ENCODE results near the gene NAGLU. TPM values are rescaled to one million over a fixed set of nuclear protein-coding genes. Genes with fewer than 3 reads are reported as not detected.

NAGLU gene
- polyA plus RNA-seq, 3 donors: 10.4 to 32.9 (median 24.9) TPM

GRCh38 chr17:42535155-42536047 is 640 bp upstream of the NAGLU start:
- Histone ChIP-seq H3K4me1 (ENCODE audit: control insufficient read depth in 1 of 2, insufficient read depth in 2 of 2, low read length in 2 of 2) (peaks cover 28 to 40% of the 10 kb centered on the region in 2 donors), H3K4me2 (replicated peaks; ENCODE audit: extremely low read depth, low read length, poor library complexity, severe bottlenecking) (peak overlapping the region; percentile 95), H4K20me1 (ENCODE audit: insufficient read depth, low read length) (peaks cover 16% of the 10 kb centered on the region), H2AFZ (ENCODE audit: insufficient read depth, low read depth, low read length, poor library complexity, severe bottlenecking) (peak overlapping the region; percentile 83), H3K79me2 (ENCODE audit: insufficient read depth, low read length) (peaks cover 13% of the 10 kb centered on the region), H3K4me3 (replicated peaks in 1 of 3; ENCODE audit: low read depth in 2 of 3, low read length in 3 of 3) (peak overlapping the region; percentile 49 to 89 (median 75)), H3K36me3 (replicated peaks in 1 of 2; ENCODE audit: control insufficient read depth in 1 of 2, insufficient read depth in 2 of 2, low read length in 2 of 2) (peaks cover 14 to 19% of the 10 kb centered on the region in 2 donors), H3K9me3 (replicated peaks in 1 of 2; ENCODE audit: control insufficient read depth in 1 of 2, insufficient read depth in 1 of 2, low read length in 2 of 2) (no peaks in the 10 kb centered on the region), H3K27me3 (ENCODE audit: control insufficient read depth in 2 of 2, insufficient read depth in 2 of 2, low read length in 2 of 2) (no peaks in the 10 kb centered on the region), H3K9ac (ENCODE audit: insufficient read depth, low read length, poor library complexity, severe bottlenecking) (peak overlapping the region; percentile 72), H3K27ac (ENCODE audit: low read depth in 1 of 2, low read length in 2 of 2) (peak overlapping the region; percentile 62 to 89)
- DNase-seq: no peak
- Mint-ChIP-seq H3K4me1 (peaks cover 36% of the 10 kb centered on the region), H3K36me3 (peaks cover 11 to 24% of the 10 kb centered on the region in 2 donors), H3K4me3 (peak overlapping the region; percentile 78 to 84), H3K9me3 (no peaks in the 10 kb centered on the region), H3K27me3 (ENCODE audit: low read depth in 3 of 3) (peaks cover 0 to 11% (median 0%) of the 10 kb centered on the region in 3 donors), H3K27ac (peak overlapping the region; percentile 61 to 95 (median 93))
- intact Hi-C loops (cut with micrococcal nuclease): no loop called here
- WGBS (ENCODE audit: insufficient coverage): 58% methylated on average over 16 of the region's 26 CpGs
- no peak for TF ChIP-seq CTCF (IDR thresholded peaks at IDR 0.05)

- H2AFZ ChIP-seq (ENCODE audit: insufficient read depth, low read depth, low read length, poor library complexity, severe bottlenecking): peak overlapping the region; percentile 83
- H3K4me3 ChIP-seq (replicated peaks in 1 of 3; ENCODE audit: low read depth in 2 of 3, low read length in 3 of 3): peak overlapping the region; percentile 44 to 89 (median 75)
- H3K4me2 ChIP-seq (replicated peaks; ENCODE audit: extremely low read depth, low read length, poor library complexity, severe bottlenecking): peak overlapping the region; percentile 95
- Mint-ChIP-seq H3K4me3 (peak overlapping the region; percentile 80 to 88), H3K27ac (peak overlapping the region in 6 of 7 donors; percentile 43 to 87 (median 54)), H3K9me3 (no peaks in the 10 kb centered on the region), H3K36me3 (peaks cover 23 to 35% of the 10 kb centered on the region in 2 donors), H3K27me3 (ENCODE audit: low read depth in 3 of 3) (peaks cover 0 to 3% (median 0%) of the 10 kb centered on the region in 3 donors), H3K4me1 (peaks cover 29% of the 10 kb centered on the region)
- peak overlapping the region in 1 of 2 donors; percentile 89 for H3K27ac ChIP-seq (ENCODE audit: low read depth in 1 of 2, low read length in 2 of 2)
- peaks cover 16% of the 10 kb centered on the region for H4K20me1 ChIP-seq (ENCODE audit: insufficient read depth, low read length)
- H3K4me1 ChIP-seq (ENCODE audit: control insufficient read depth in 1 of 2, insufficient read depth in 2 of 2, low read length in 2 of 2): peaks cover 25 to 32% of the 10 kb centered on the region in 2 donors
- peaks cover 13% of the 10 kb centered on the region for H3K79me2 ChIP-seq (ENCODE audit: insufficient read depth, low read length)
- no peaks in the 10 kb centered on the region for H3K9me3 ChIP-seq (replicated peaks in 1 of 2; ENCODE audit: control insufficient read depth in 1 of 2, insufficient read depth in 1 of 2, low read length in 2 of 2)
- TF ChIP-seq CTCF (IDR thresholded peaks at IDR 0.05): no peak
- H3K9ac ChIP-seq (ENCODE audit: insufficient read depth, low read length, poor library complexity, severe bottlenecking): peak overlapping the region; percentile 72
- WGBS (ENCODE audit: insufficient coverage): under 1% methylated on average over 52 of the region's 65 CpGs
- intact Hi-C loops (cut with micrococcal nuclease): no loop called here
- H3K36me3 ChIP-seq (replicated peaks in 1 of 2; ENCODE audit: control insufficient read depth in 1 of 2, insufficient read depth in 2 of 2, low read length in 2 of 2): peaks cover 24 to 29% of the 10 kb centered on the region in 2 donors
- H3K27me3 ChIP-seq (ENCODE audit: control insufficient read depth in 2 of 2, insufficient read depth in 2 of 2, low read length in 2 of 2): no peaks in the 10 kb centered on the region
- peak; percentile 39 to 50 (median 46) for DNase-seq
Observed at GRCh38 chr17:42536372-42537155, 523 bp downstream of the NAGLU start.
